Measurements from ENCODE around the gene NOTCH3.

The NOTCH3 gene

DNA sequence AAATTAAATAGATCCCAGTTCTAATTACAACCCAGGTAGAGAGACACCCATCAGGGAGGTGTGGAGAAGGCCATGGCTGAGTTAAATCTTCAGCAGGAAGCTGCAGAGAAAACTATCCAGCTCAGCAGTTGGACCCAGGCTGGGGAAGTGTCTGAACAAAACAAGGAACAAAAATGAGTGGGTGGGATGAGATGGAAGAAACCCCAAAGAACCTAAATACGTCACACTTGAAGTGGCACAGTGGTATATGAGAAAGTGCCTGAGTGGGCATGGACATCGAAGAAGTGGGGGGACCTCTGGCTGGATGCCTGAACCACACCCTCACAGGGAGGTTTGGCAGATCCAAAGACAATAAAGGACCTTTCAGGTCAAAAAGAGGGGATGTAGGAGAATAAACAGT is 35.0 kb upstream of the NOTCH3 start:
- DNase-seq = no peak

DNA sequence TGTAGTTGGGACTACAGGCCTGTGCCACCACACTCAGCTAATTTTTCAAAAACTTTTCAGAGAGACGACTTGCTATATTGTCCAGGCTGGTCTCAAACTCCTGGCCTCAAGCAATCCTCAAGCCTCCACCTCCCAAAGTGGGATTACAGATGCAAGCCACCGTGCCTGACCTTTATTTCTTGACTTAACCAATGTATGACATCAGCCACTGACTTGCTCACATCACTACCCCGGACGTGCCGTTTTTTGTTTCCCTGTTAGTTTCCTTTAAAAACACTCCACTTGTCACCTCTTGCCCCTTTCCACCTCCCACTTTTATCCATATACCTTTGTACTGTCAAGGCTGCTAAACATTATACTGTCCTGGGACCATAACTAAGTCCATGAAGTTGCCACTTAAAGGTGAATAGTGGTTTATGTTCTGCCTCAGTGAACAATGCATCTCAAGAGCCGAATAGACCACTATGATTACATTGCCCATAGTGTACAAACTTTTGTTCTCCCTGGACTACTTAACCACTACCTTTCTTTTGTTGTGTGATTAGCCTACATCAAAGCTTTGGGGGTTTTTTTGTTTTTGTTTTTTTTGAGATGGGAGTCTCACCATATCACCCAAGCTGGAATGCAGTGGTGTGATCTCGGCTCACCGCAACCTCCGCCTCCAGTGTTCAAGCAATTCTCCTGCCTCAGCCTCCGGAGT is 33.8 kb upstream of the NOTCH3 start:
- no peak for DNase-seq

DNA sequence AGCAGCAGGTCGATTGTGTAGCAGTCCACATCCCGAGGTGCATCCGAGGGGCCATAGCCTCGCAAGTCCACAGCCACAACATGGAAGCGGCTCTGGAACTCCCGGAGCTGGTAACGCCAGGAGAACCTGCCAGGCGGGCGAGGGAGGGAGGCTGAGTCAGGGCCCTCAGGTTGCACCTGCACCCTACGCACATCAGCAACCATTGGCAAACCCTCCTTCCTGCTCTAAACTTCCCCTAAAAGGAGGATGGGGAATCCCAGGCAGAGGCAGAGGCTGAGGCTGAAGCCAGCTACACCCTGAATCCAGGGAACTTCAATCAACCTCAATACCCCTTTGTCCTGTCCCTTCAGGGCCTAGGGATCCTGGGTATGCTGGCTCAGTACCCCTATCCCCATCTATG is 30.5 kb upstream of the NOTCH3 start:
- no peak for DNase-seq

GRCh38 chr19:15227261-15227660 is 26.5 kb upstream of the NOTCH3 start:
- DNase-seq = no peak

- no peak for DNase-seq
Measured at GRCh38 chr19:15225760-15226159, 25.0 kb upstream of the NOTCH3 start.

DNA sequence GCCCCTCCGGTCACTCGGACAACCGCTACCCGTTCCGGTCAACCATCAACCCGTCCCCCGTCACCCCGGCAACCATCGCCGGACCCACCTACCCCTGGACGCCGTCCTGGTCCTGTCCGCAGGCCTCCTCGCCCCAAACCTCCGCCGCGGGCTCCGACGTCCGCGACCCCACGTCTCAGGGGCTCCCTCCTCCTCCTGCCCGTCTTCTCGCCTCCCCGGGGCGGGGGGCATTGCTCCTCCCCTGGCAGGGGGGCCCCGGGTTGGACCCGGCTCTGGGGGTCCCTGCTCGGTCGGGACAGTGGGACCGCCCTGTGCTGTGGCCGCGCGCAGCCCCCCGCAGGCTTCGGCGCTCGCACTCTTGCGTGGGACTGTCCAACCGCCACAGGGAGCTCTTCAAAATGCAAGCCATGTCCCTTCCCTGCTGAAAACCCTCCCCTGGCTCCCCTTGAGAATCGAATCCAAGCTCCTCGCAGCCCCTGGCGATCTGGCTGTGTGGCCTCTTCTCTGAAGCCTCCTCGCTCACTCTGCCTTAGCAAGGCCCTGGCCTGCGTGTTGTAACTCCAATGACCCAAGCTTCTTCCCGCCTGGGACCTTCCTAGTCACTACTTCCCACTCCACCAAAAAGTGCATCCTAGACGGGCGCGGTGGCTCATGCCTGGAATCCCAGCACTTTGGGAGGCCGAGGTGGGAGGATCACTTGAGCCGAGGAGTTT is 23.0 kb upstream of the NOTCH3 start:
- DNase-seq = no peak

DNA sequence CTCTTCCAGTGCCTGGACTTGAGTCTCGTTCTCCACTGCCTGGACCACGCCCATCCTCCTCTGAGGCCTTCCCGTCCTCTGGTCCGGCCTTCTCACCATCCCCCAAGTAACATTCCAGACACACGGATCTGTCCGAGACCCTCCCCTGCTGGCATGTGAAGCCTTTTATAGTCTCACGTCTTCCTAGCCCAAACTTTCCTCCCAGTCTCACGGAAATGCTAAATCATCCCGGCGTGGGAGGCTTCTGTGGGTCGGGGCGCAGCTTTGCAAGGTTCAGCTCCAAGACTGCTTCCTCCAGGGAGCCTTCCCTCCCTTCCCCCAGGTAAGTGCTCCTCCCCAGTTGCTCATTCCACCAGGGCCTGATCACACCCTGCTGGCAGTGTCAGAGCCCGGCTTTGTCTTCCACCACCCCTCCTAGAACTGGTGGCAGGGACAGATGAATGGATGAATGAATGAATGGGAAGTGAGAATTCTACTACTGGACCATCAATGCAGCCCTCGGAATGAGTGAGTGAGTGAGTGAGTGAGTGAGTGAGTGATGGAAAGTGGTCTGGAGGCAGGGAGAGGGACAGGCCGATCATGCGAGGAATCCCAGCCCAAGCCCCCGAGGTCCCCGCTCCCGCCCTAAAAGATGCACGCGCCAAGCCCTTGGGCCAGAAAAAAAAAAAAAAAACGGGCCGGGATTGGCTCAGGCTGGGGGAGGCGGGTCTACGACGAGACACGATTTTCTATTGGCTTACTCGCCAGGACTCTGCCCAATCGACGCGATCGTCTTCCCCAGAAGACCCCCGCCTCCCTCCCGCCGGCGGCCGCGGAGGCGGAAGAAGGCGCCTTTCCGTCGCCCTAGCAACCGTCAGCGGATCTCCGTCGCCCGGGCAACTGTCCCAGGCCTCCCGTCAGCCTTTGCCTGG is 22.2 kb upstream of the NOTCH3 start:
- DNase-seq = peak; percentile 76 to 90

DNA sequence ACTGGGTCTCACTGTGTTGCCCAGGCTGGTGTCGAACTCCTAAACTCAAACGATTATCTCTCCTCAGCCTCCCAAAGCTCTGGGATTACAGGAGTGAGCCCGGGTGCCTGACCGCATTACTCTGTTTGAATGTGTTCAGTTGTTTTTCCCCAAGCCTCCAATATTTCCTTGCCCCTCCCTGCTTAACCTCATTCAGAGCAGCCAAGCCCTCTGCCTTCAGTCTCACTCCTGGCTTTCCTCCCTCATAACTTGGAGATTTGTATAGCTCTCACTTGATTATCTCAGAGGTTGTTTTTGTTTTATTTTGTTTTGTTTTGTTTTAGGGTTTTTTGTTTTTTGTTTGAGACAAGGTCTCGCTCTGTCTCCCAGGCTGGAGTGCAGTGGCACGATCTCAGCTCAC is 20.0 kb upstream of the NOTCH3 start:
- no peak for DNase-seq

DNA sequence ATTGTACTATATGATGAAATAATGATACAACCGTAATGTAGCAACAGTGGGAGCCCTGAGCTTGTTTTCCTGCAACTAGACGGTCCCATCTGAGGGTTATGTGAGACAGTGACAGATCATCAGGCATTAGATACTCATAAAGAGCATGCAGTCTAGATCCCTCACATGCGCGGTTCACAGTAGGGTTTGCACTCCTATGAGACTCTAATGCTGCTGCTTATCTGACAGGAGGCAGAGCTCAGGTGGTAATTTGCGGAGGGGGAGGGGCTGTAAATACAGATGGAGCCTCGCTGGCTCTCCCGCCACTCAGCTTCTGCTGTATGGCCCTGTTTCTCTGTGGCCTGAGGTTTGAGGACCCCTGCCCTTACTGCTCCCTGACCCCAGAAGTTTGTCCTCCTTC is 17.7 kb upstream of the NOTCH3 start:
- DNase-seq = no peak

DNA sequence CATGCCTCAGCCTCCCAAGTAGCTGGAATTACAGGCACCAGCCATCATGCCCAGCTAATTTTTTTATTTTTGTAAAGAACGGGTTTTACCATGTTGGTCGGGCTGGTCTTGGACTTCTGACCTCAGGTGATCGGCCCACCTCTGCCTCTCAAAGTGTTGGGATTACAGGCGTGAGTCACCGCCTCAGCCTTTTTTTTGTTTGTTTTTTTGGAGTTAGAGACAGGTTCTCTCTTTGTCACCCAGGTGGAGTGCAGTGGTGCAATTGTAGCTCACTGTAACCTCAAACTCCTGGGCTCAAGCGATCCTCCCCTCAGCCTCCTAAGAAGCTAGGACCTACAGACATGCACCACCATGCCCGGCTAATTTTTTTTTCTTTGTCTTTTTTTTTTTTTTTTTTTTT is 15.6 kb upstream of the NOTCH3 start:
- no peak for DNase-seq

- DNase-seq = no peak
Measured at GRCh38 chr19:15213715-15214381, 13.1 kb upstream of the NOTCH3 start.

GRCh38 chr19:15212711-15213110 is 11.9 kb upstream of the NOTCH3 start:
- DNase-seq = no peak

GRCh38 chr19:15210323-15210781 is 9.6 kb upstream of the NOTCH3 start:
- DNase-seq = no peak

DNA sequence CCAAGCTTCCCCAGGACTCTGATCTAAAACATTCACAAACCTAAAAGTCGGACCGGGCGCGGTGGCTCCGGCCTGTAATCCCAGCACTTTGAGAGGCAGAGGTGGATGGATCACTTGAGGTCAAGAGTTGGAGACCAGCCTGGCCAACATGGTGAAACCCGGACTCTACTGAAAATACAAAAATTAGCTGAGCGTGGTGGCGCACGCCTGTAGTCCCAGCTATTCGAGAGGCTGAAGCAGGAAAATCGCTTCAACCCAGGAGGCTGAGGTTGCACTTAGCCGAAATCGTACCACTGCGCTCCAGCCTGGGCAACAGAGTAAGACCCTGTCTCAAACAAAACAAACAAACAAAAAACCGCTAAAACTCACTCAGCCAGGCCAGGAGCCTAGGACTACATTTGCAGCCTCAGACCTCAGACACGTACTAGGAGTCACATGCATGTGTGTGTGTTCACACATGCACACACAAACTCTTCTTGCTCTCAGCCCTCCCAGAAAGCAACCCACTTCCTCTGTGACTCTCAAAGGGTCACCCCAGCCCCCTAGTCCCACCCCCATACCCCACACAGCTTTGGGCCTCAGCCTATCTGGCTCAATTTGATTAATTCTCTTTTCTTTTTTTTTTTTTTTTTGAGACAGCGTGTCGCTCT is 704 bp upstream of the NOTCH3 start:
- DNase-seq = no peak

DNA sequence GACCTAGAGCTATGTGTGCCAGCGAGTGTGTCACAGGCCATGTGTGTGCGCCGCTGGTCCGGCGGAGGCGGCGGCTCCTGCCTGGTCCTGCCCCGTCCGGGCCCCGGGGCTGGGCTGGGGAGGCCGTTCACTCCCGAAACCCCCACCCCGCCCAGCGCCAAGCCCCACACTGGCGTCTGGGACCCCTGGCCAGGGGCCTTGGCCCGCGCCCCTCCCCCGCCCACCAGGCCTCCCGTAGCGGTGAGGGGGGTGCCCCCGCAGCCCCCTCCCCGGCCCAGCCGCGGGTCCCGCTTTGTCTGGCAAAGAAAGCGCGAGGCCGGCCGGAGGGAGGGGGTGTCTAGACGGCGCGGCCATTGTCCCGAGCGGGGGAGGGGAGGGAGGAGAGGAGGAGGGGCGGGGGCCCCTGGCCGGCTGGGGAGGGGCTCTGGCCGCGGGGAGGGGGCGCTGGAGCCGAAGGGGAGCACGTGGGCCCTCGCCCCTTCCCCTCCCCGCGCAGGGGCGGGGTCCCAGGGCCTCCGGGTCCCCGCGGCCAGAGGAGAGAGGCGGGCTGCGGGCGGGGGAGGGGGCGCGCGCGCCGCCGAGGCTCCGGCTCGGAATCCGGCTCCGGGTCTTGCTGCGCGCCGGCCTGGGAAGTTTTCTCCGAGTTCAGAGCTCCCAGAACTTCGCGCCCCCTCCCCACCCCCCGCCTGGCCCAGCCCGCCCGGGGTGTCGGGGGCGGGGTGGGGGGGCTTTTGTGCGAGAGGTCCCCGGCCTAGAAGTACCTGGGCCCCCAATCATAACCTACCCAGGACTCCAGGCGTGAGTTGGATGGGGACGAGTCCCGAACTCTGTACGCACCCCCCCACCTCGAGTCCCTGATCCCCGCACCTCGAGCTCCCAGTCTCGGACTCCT is 888 bp downstream of the NOTCH3 start:
- peak in 1 of 2 experiments; percentile 48 for DNase-seq

- DNase-seq = no peak
Measured at GRCh38 chr19:15198951-15199660, 1.7 kb downstream of the NOTCH3 start.

GRCh38 chr19:15197942-15198341 is 2.9 kb downstream of the NOTCH3 start:
- DNase-seq = no peak

DNA sequence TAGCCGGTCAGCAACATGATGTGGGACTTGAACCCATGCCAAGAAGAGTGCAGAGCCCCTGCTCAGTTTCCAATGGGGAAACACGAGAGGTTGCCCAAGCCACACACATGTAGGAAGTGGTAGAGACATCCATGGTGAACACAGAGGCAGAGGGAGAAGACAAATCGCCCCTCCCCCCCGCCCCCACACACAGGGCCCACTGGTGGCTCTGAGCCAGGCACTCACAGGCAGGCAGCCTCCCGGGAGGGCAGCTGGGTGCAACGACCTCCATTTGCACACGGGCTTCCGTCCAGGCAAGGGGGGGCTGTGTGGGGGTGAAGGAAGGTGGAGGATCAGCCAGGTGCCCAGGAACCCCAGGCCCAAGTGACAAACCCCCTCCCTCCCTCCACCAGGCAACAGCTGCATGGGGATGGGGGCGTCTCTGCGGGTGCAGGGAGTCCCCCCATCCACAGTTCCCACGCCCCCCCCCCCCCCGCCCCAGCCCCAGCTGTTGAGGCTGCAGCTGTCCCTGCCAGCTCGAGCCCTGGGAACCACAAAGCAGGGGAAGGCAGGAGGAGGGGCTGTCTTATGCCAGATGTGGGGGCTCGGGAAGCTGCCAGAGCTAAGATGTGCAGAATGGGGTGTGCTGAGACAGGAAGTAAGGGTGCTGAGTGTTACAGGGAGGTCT is 3.4 kb downstream of the NOTCH3 start:
- no peak for DNase-seq

DNA sequence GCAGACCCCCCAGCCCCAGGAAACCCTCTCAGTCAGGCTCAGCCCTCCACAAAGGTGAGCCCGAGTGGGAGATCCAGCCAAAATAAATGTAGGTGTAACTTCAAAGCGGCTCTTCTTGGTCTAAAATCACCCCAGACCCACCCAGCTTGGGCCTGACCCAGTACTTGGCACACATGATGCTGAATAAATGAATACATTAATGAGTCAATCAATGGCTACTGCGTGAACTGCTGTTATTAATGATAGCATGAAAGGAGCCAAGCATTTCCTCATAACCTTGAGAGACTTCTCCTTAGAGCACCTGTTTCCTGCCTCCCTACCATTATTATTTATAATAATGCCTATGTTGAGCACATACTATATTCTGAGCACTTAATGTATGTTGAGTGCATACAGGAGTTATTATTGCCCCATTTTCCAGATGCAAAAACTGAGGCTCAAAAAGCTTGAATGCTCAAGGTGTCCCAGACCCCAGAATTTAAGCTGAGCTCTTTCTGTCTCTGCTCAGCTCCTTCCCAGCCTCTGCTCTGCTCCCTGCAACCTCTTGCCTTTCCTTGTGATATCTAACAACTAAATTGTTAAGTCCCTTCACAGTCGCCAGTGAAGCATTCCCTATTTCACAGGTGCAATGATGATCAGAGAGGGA is 4.3 kb downstream of the NOTCH3 start:
- DNase-seq = no peak

Measured in NCI-H526 (cell line).